B cell (primary cell): ENCODE data around the gene TECTA. TPM values are rescaled to one million over a fixed set of nuclear protein-coding genes. Genes with fewer than 3 reads are reported as not detected.
"Not testable (repeated sequence)": the region's sequence is repeated elsewhere in the genome, so short reads cannot be mapped to it uniquely, and the experiment has no call there.

Source experiments
- ATAC-seq: fragments of 200-7000 bp; cut with Tn5 transposase; one replicate; pipeline ENCODE4 v1.10.0; 2021; ENCODE audit warnings: low read depth, mild to moderate bottlenecking, moderate number of reproducible peaks, moderate library complexity
- CTCF ChIA-PET: fragments of 350-600 bp; sonication (Branson Sonifier 250); formaldehyde crosslinking; loops from one replicate; lab custom pipeline; 2021; ENCODE audit warnings: antibody characterized with exemption, inconsistent platforms; lab: Charles Lee
- POLR2A ChIA-PET: fragments of 350-600 bp; sonication (Branson Sonifier 250); formaldehyde crosslinking; loops from one replicate; lab custom pipeline; 2021; ENCODE audit warnings: antibody characterized with exemption; lab: Charles Lee
- DNase-seq: peaks from one replicate; pipeline ENCODE4 v3.0.0; 2013
- H2AFZ ChIP-seq: 2 replicates; pipeline ENCODE4 v1.6.1; 2012; ENCODE audit warnings: mild to moderate bottlenecking, low read depth, low read length; ENCODE audit not compliant: insufficient read depth, poor library complexity, severe bottlenecking
- H3K27ac ChIP-seq, 2 donors: 1 replicate in 1 of 2; 2 replicates in 1 of 2; pipeline ENCODE4 v1.5.1; 2012 to 2013; ENCODE audit warnings: low read length in 2 of 2, mild to moderate bottlenecking in 2 of 2, moderate library complexity in 1 of 2
- H3K27me3 ChIP-seq, 4 experiments: fragments of 200-600 bp in 1 of 4; sonication (generic) in 1 of 4; replicated peaks in 1 of 4; 1 replicate in 2 of 4; 2 replicates in 2 of 4; pipeline versions ENCODE4 v1.6.1 to v1.7.0; 2013 to 2016; ENCODE audit warnings: low read length in 3 of 4, mild to moderate bottlenecking in 2 of 4, mixed read lengths in 1 of 4, moderate library complexity in 1 of 4; ENCODE audit not compliant: insufficient read depth in 4 of 4, control insufficient read depth in 3 of 4; ENCODE audit errors: control extremely low read depth in 1 of 4
- H3K36me3 ChIP-seq, 2 experiments: replicated peaks in 1 of 2; 1 replicate in 1 of 2; 2 replicates in 1 of 2; pipeline versions ENCODE4 v1.6.1 to v1.7.1; 2013; ENCODE audit warnings: low read length in 1 of 2; ENCODE audit not compliant: insufficient read depth in 2 of 2, control insufficient read depth in 1 of 2; ENCODE audit errors: control extremely low read depth in 1 of 2, extremely low read depth in 1 of 2
- H3K4me1 ChIP-seq, 2 donors: fragments of 200-600 bp in 1 of 2; sonication (generic) in 1 of 2; 1 replicate in 1 of 2; 2 replicates in 1 of 2; pipeline versions ENCODE4 v1.5.1 to v1.6.1; 2013 to 2017; ENCODE audit warnings: low read length in 2 of 2; ENCODE audit not compliant: control insufficient read depth in 2 of 2, insufficient read depth in 2 of 2
- H3K4me2 ChIP-seq: replicated peaks from 2 replicates; pipeline ENCODE3; 2012; ENCODE audit warnings: mild to moderate bottlenecking, low read depth, low read length; ENCODE audit not compliant: poor library complexity, severe bottlenecking
- H3K4me3 ChIP-seq, 5 experiments: fragments of 200-600 bp in 1 of 5; sonication (generic) in 1 of 5; 1 replicate in 3 of 5; 2 replicates in 2 of 5; pipeline versions ENCODE4 v1.5.1 to v1.7.0; 2011 to 2016; ENCODE audit warnings: low read length in 4 of 5, mild to moderate bottlenecking in 4 of 5, low read depth in 2 of 5, control low read depth in 1 of 5, moderate library complexity in 1 of 5; ENCODE audit not compliant: insufficient read depth in 1 of 5; ENCODE audit errors: control extremely low read depth in 1 of 5, extremely low read depth in 1 of 5
- H3K79me2 ChIP-seq: fragments of 200-600 bp; sonication (generic); one replicate; pipeline ENCODE4 v1.6.0; 2016; ENCODE audit warnings: low read length; ENCODE audit not compliant: control insufficient read depth, insufficient read depth
- H3K9ac ChIP-seq: fragments of 200-600 bp; sonication (generic); 2 replicates; pipeline ENCODE4 v1.6.1; 2017; ENCODE audit warnings: mild to moderate bottlenecking, low read length, moderate library complexity
- H3K9me3 ChIP-seq, 3 donors: one replicate each; pipeline versions ENCODE4 v1.6.1 to v1.7.1; 2013; ENCODE audit warnings: low read length in 2 of 3; ENCODE audit not compliant: control insufficient read depth in 2 of 3, insufficient read depth in 1 of 3; ENCODE audit errors: control extremely low read depth in 1 of 3
- H4K20me1 ChIP-seq: 2 replicates; pipeline ENCODE4 v1.6.0; 2012; ENCODE audit warnings: mild to moderate bottlenecking, low read length; ENCODE audit not compliant: insufficient read depth, control insufficient read depth, poor library complexity, severe bottlenecking
- H3K27ac Mint-ChIP-seq: one replicate; pipeline ENCODE4 v1.8.0; 2021; ENCODE audit warnings: mixed read lengths
- H3K27me3 Mint-ChIP-seq: one replicate; pipeline ENCODE4 v1.8.0; 2021; ENCODE audit warnings: mixed read lengths
- H3K4me1 Mint-ChIP-seq: one replicate; pipeline ENCODE4 v1.8.0; 2021; ENCODE audit warnings: mixed read lengths
- H3K4me3 Mint-ChIP-seq: one replicate; pipeline ENCODE4 v1.8.0; 2021; ENCODE audit warnings: mixed read lengths
- H3K9me3 Mint-ChIP-seq: one replicate; pipeline ENCODE4 v1.8.0; 2022; ENCODE audit warnings: mixed read lengths; ENCODE audit not compliant: insufficient read depth
- EZH2 ChIP-seq: IDR thresholded peaks from 2 replicates; pipeline ENCODE4 v1.6.1; 2012; ENCODE audit warnings: borderline replicate concordance, low read depth, mild to moderate bottlenecking, moderate library complexity, low read length; ENCODE audit not compliant: insufficient read depth, poor library complexity, severe bottlenecking
- WGBS: methylation state at CpG from one replicate; pipeline ENCODE4 v1.1.5; 2013; ENCODE audit warnings: missing lambda C conversion rate; ENCODE audit not compliant: insufficient coverage; 5-methylcytosine and 5-hydroxymethylcytosine counted together
- intact Hi-C: fragments of 100-400 bp; cut with micrococcal nuclease; formaldehyde crosslinking; loops from one replicate; pipeline ENCODE4 v1.10.0; 2022
- polyA plus RNA-seq: library from polyadenylated mRNA; depleted of rRNA; stranded (reverse); fragments of >200 nt; gene quantifications from 2 replicates; pipeline ENCODE4 v1.2.3, GENCODE V29; 2012
- total RNA-seq, 2 donors: library from RNA; stranded (reverse); fragments of 120-200 nt in 1 of 2; gene quantifications; 1 replicate in 1 of 2; 2 replicates in 1 of 2; pipeline versions ENCODE4 v1.2.3 to v1.2.4, GENCODE V29; 2013 to 2022
- TF ChIP-seq, protein P1 (sequence below): fragments of 200-600 bp; IDR thresholded peaks from one replicate; pipeline ENCODE4 v1.8.0; 2022; ENCODE audit warnings: antibody characterized with exemption, mild to moderate bottlenecking

The TECTA gene
- total and polyA plus RNA-seq, 2 donors (not counting 1 experiment from before 2014, with no cell fraction given), result 0.47 to 0.51 TPM

DNA sequence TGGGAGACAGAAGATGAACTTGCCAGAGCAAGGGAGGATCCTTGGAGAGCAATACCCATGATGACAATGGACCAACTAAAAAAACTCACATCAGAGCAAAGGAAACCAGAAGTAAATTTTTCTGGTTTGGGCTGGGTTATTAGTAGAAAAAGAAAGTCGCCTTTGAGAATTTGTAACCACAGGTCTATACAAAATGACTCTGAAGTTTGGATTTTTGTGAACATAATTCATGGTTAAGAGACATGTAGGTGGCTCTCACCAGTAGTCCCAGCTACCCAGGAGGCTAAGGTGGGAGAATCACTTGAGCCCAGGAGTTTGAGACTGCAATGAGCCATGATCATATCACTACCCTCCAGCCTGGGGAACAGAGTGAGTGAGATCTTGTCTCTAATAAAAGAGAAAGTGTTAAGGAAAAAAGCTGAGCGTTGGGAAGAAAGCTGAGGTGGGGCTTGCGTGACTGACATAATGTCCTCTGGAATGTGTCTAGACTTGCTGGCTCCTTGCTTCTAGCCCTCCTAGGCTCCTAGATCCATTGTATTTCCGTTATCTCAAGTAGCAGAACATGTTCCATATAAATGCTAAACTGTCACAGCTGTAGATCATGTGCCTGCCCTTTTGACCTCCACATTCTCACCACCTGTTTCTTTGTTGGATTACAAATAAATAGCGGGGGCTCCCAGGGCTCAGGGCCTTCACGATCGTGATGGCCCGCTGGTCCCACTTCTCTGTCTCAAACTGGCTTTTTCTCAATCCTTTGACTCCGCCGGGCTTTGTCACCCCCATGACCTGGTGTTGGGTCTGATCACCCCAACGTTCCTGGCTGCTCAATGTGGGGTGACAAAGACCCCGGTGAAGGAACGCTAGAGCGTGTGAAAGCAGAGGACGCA is 135.3 kb downstream of the TECTA start:
- peak overlapping the region; percentile 82 for H3K4me3 Mint-ChIP-seq
- DNase-seq (no peak), ATAC-seq (no peak)
- Histone ChIP-seq H3K27ac (no peak overlapping the region), H3K9me3 (no peaks in the 10 kb centered on the region), H3K36me3 (no peaks in the 10 kb centered on the region), H2AFZ (peak overlapping the region; percentile 15), H3K79me2 (no peaks in the 10 kb centered on the region), H3K9ac (peak overlapping the region; percentile 58), H3K4me1 (peaks cover 7 to 24% of the 10 kb centered on the region in 2 donors), H4K20me1 (no peaks in the 10 kb centered on the region), H3K4me2 (peak overlapping the region; percentile 15), H3K4me3 (peak overlapping the region in 1 of 5 experiments; percentile 57), H3K27me3 (peaks cover 0 to 16% (median 3%) of the 10 kb centered on the region in 4 experiments)
- intact Hi-C loops, result loop anchor here (1.0 kb wide), 1 partner anchor 56 kb away; the partner anchor contains the start of gene SC5D
- peak overlapping the region; percentile 69 for H3K27ac Mint-ChIP-seq
- TF ChIP-seq, protein P1, sequence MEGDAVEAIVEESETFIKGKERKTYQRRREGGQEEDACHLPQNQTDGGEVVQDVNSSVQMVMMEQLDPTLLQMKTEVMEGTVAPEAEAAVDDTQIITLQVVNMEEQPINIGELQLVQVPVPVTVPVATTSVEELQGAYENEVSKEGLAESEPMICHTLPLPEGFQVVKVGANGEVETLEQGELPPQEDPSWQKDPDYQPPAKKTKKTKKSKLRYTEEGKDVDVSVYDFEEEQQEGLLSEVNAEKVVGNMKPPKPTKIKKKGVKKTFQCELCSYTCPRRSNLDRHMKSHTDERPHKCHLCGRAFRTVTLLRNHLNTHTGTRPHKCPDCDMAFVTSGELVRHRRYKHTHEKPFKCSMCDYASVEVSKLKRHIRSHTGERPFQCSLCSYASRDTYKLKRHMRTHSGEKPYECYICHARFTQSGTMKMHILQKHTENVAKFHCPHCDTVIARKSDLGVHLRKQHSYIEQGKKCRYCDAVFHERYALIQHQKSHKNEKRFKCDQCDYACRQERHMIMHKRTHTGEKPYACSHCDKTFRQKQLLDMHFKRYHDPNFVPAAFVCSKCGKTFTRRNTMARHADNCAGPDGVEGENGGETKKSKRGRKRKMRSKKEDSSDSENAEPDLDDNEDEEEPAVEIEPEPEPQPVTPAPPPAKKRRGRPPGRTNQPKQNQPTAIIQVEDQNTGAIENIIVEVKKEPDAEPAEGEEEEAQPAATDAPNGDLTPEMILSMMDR, result no peak
- no peak for TF ChIP-seq EZH2
- ChIA-PET CTCF (interaction anchor here (0.6 to 1.5 kb wide), 3 partner anchors 10 to 297 kb away, joined by 3 to 5 read pairs (median 4); no protein-coding TSS in a partner anchor), POLR2A (no interaction called here)
- H3K27me3 Mint-ChIP-seq, result peaks cover 12% of the 10 kb centered on the region
- peaks cover 24% of the 10 kb centered on the region for H3K4me1 Mint-ChIP-seq
- no peaks in the 10 kb centered on the region for H3K9me3 Mint-ChIP-seq
- 77% methylated on average over 14 of the region's 15 CpGs for WGBS

DNA sequence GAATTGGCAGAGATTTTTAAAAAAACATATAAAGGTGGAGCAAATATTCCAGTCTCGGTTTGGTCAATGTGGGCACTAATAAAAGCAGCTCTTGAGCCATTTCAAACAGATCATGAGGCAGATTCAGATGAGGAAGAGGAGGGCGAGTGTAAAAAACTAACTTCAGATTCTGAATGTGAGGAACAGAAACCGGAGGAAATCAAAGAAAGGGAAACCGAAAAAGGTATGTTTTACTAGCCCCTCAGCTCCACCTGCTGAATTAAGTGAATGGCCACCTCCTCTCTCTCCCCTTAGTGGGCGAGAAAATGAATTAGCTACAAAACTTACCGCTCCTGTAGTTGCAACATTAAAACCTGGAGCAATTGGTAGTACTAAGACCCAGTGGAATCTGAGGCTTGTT is 136.2 kb downstream of the TECTA start:
- CTCF ChIA-PET, result interaction anchor here (1.4 to 1.5 kb wide), 2 partner anchors 10 to 42 kb away, joined by 3 to 5 read pairs; no protein-coding TSS in a partner anchor
- intact Hi-C loops, result loop anchor here (1.0 kb wide), 1 partner anchor 55 kb away; the partner anchor contains the start of gene SC5D
- Histone ChIP-seq H3K4me2 (peak overlapping the region; percentile 57), H3K27me3 (peaks cover 0 to 11% (median 2%) of the 10 kb centered on the region in 4 experiments), H3K4me1 (peaks cover 7 to 24% of the 10 kb centered on the region in 2 donors), H3K4me3 (peak overlapping the region in 4 of 5 experiments; percentile 8 to 57 (median 30)), H3K27ac (peak overlapping the region; percentile 6 to 20), H3K9ac (peak overlapping the region; percentile 58), H2AFZ (peak overlapping the region; percentile 36)
- H3K9me3 ChIP-seq, ATAC-seq, H3K27me3 Mint-ChIP-seq, H3K36me3 ChIP-seq, H3K79me2 ChIP-seq, POLR2A ChIA-PET, H4K20me1 ChIP-seq, H3K9me3 Mint-ChIP-seq: not testable (repeated sequence)
- peak overlapping the region; percentile 69 for H3K27ac Mint-ChIP-seq
- 78% methylated on average over 1 of the region's 6 CpGs for WGBS
- H3K4me1 Mint-ChIP-seq, result peaks cover 24% of the 10 kb centered on the region
- peak; percentile 52 for DNase-seq
- peak overlapping the region; percentile 82 for H3K4me3 Mint-ChIP-seq
